Gastrocnemius medialis (tissue), 4 donors: ENCODE measurements around the gene MAPK8IP3.

ENCODE experiments used
- CTCF ChIP-seq, 5 experiments: fragments of 450-650 bp in 3 of 5; fragments of 200-600 bp in 2 of 5; sonication (generic) in 2 of 5; IDR thresholded peaks in 4 of 5; conservative IDR thresholded peaks in 1 of 5; 1 replicate in 4 of 5; 2 replicates in 1 of 5; pipeline ENCODE4 v1.5.1; 2016 to 2019; ENCODE audit warnings: antibody characterized with exemption in 5 of 5, mild to moderate bottlenecking in 3 of 5, moderate library complexity in 3 of 5
- POLR2A ChIP-seq, 2 donors: fragments of 450-650 bp; IDR thresholded peaks; one replicate each; pipeline ENCODE4 v1.6.1; 2017; ENCODE audit warnings: antibody characterized with exemption in 2 of 2, mild to moderate bottlenecking in 2 of 2, moderate library complexity in 2 of 2

- TF ChIP-seq CTCF (IDR thresholded peaks at IDR 0.05 in 4 of 5, conservative IDR thresholded peaks at IDR 0.05 in 1 of 5) (no peak), POLR2A (IDR thresholded peaks at IDR 0.05) (no peak)
Observed at GRCh38 chr16:1792836-1793577, 87.0 kb downstream of the MAPK8IP3 start.
